Endothelial cell of hepatic sinusoid (primary cell): ENCODE results near the gene SYT7.

Source experiments
- in situ Hi-C: cut with HindIII; loops from 2 replicates; pipeline ENCODE4 v1.10.0; 2017; ENCODE audit warnings: low sequenced_read_pairs

Gene SYT7

DNA sequence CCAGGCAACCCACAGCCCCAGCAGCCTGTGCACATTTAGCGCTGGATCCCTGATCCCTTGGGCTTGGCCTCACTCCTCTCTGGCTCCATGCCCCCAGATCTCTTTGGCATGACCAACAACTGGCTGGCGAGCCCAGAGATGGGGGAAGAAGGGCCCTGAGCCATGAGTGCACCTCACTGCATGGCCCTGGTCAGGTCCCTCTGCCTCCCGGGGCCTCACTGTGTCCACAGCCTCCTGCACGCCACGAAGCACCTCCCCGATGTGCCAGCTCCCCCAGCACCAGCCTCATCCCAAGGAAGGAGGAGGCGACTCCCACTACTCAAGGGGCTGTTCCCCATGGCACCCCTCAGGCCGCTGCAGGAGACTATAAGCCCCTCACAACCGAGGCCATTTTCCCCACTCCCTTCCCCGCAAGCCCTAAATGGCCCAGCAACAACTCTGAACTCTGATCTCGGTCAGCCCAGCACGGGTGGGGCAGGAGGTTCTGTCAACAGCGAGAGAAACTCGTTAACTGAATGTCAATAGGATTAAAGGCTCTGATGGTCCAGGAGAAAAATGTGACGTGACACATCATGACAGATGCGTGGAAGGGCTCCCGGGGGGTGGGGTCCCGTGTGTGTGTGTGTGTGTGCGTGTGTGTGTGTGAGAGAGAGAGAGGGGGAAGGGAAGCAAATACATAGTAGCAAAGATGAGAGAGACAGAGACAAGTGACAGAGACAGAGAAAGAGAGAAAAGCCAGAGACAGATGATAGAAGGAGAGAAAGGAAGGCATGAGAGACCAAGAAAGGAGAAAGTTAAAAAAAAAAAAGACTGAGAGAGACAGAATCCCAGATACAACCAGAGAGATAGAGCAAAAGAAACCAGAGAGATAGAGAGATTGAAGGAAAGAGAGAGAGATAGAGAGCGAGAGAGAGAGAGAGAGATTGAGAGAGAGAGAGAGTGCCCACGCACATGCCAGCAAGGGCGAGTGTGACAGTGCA lies 28.4 kb upstream of the SYT7 start:
- in situ Hi-C loops, result no loop called here

DNA sequence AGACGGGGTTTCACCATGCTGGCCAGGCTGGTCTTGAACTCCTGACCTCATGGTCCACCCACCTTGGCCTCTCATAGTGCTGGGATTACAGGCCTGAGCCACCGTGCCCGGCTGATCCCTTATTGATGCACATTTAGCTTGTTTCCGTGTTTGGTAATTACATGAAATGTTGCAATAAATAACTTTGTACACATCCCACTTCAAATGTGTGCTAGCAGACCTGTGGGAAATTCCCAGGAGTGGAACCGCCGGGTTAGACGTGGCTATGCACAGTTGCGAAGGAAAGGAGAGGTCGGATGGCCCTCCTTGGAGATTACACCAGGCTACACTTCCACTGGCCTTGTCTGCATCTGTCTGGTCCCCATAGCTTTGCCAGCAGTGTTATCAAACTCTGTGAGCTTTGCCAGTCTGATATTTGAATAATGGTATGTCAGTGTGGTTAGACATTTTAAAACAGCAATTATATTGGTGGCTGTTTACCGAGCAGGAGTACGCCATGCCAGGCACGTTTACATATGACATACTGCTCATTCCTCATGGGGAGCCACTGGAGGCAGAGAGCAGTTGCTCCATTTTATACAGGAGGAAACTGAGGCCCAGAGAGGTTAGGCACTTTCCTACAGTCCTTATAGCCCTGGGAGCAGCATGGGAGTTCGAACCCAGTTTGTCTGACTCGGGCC lies 27.2 kb upstream of the SYT7 start:
- in situ Hi-C loops, result no loop called here

DNA sequence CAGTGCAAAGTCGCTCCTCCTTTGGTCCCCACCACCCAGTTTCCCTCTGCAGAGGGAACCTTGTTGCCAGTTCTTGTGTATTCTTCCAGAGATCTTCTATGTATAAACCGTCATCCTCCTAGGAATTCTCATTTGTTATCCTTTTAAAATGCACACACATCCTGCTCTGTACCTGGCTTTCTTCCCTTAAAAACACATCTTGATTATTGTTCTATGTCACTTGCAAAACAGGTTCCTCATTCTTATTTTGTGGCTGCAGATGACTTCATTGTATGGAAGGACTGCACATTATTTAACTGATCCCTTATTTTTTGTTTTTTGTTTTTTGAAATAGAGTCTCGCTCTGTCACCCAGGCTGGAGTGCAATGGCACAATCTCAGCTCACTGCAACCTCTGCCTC lies 26.6 kb upstream of the SYT7 start:
- in situ Hi-C loops, result no loop called here

- in situ Hi-C loops, result no loop called here
Observed at GRCh38 chr11:61603667-61604066, 22.8 kb upstream of the SYT7 start.

GRCh38 chr11:61602775-61603569 lies 22.1 kb upstream of the SYT7 start:
- in situ Hi-C loops, result no loop called here

DNA sequence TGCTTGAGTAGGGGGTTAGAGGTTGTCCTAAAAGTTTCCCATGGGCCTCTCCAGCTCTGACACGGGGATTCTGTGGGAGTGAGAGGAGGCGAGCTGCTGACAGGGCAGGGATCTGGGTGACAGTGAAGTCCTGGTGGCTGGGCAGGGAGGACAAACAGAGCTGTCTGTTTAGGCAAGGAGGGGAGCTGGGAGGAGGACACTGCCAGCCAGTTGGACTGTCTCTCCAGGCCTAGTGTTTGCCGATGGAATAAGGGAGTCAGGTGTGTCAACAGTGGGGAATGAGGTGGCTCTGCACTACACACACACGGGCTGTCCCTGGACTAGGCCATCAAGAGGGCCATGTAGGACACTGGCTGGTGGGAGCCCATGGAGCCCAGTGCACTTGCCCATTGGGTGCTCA lies 20.6 kb upstream of the SYT7 start:
- in situ Hi-C loops, result no loop called here

- in situ Hi-C loops, result loop anchor here (5.0 kb wide), 1 partner anchor 32 kb away; no protein-coding TSS in a partner anchor
Observed at GRCh38 chr11:61599968-61600710, 19.3 kb upstream of the SYT7 start.

GRCh38 chr11:61598886-61599868 lies 18.3 kb upstream of the SYT7 start:
- in situ Hi-C loops, result loop anchor here (5.0 kb wide), 1 partner anchor 33 kb away; no protein-coding TSS in a partner anchor

DNA sequence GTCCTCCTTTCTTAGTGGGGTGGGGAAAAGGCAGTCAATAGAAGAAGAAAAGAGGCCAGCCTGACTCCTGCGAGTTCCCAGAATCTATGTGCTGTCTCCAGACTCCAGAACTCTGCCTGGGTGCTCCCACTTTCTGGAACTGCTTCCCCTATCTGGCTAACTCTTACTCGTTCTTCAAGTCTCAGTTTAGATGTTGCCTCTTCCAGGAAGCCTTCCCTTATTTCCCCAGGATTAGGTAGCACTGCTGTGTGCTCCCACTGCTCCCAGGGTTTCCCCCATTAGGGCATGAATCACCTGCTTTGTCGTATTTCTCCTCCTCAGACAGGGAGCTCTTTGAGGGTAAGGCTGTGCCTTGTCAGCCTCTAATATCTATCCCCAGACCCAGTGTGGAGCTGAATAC lies 17.5 kb upstream of the SYT7 start:
- in situ Hi-C loops, result loop anchor here (5.0 kb wide), 1 partner anchor 34 kb away; no protein-coding TSS in a partner anchor

GRCh38 chr11:61596990-61597389 lies 16.1 kb upstream of the SYT7 start:
- in situ Hi-C loops, result loop anchor here (5.0 kb wide), 1 partner anchor 35 kb away; no protein-coding TSS in a partner anchor

DNA sequence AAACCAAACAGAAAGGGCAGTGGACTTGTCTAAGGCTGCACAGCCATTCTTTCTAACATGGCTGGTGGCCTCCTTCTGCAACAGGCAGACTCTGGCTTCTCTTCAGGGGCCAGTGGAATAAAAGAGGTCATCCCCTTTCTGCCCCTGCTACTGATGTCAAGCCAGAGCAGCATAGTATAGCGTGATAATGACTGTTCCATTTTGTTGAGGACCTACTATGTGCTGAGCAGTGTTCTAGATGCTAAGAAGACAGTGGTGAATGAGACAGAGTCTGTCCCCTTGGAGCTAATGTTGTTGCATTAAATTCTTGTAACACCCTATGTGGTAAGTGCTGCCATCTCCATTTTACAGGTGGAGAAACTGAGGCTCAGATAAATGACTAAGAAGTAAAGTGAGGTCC lies 15.7 kb upstream of the SYT7 start:
- in situ Hi-C loops, result loop anchor here (5.0 kb wide), 1 partner anchor 36 kb away; no protein-coding TSS in a partner anchor

GRCh38 chr11:61594907-61595257 lies 14.0 kb upstream of the SYT7 start:
- in situ Hi-C loops, result loop anchor here (5.0 kb wide), 2 partner anchors 37 to 58 kb away; no protein-coding TSS in a partner anchor

- in situ Hi-C loops, result loop anchor here (5.0 kb wide), 1 partner anchor 56 kb away; no protein-coding TSS in a partner anchor
Observed at GRCh38 chr11:61593151-61593550, 12.3 kb upstream of the SYT7 start.

DNA sequence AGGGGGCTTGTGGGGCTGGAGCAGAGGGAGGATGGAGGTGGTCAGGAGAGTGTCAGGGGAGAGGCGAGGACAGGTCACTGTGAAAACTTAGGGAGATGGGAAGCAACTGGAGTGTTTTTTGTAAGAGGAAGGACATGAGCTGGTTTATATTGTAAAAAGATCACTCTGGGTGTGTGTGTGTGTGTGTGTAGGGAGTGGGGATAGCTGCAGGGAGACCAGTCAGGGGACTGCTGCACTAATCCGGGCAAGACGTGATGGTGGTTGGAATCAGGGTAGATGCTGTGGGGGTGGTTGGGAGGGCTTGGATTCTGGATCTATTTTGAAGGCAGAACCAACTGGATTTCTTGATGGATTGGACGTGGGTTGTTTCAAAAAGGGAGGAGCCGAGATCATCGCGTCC lies 11.3 kb upstream of the SYT7 start:
- in situ Hi-C loops, result loop anchor here (5.0 kb wide), 1 partner anchor 55 kb away; no protein-coding TSS in a partner anchor

DNA sequence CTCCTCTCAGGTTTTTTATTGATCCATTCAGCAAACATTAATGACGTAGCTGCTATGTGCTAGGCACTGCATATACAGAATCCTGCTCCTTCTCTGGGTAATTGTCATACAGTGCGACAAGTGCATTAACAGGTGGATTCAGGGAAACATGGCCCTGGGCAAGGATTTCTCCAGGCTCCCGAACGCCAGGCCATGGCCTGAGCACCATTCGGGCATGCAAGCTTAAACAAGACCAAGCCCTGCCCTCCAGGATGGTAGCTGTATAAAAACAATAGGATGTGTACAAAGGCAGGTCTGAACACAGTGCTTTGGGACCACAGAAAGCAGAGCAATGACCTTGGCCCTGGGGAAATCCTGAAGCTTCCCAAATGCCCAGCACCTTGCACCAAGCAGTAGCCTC lies 9.1 kb upstream of the SYT7 start:
- in situ Hi-C loops, result loop anchor here (5.0 kb wide), 1 partner anchor 53 kb away; no protein-coding TSS in a partner anchor

DNA sequence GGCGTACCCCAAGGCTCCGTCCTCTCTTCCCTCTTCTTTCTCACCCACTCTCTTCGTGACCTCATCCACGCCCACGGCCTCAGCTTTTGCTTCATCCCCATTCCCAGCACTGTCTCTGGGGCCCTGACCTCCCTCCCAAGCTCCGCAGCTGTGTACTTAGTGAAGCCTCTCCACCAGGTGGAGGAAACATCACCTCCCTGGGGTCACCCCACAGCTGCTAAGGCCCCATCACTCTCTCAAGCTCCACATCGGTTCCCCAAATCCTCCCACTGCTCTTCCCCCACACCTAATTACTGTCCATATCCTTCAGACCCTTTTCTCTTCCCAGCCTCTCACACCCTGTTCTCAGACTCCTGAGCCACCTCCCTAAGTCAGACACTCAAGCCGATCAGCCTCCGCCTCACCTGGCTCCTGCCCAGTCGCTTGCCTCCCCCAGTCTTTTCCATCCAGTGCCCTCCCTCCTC lies 7.9 kb upstream of the SYT7 start:
- in situ Hi-C loops, result no loop called here

- in situ Hi-C loops, result no loop called here
Observed at GRCh38 chr11:61587951-61588727, 7.3 kb upstream of the SYT7 start.

- in situ Hi-C loops, result no loop called here
Observed at GRCh38 chr11:61587541-61587941, 6.7 kb upstream of the SYT7 start.
